Measurements from ENCODE around the gene ZNF500.
"Not testable (repeated sequence)": the region's sequence is repeated elsewhere in the genome, so short reads cannot be mapped to it uniquely, and the experiment has no call there.

The ZNF500 gene

GRCh38 chr16:4795828-4796572 lies 29.0 kb upstream of the ZNF500 start:
- no peak for DNase-seq

GRCh38 chr16:4795181-4795827 lies 28.3 kb upstream of the ZNF500 start, which contains the start of gene SMIM22:
SMIM22 (plus strand) TSS chr16:4795369; CDS start chr16:4795735, 366 bp downstream.
- DNase-seq: peak; percentile 55

DNA sequence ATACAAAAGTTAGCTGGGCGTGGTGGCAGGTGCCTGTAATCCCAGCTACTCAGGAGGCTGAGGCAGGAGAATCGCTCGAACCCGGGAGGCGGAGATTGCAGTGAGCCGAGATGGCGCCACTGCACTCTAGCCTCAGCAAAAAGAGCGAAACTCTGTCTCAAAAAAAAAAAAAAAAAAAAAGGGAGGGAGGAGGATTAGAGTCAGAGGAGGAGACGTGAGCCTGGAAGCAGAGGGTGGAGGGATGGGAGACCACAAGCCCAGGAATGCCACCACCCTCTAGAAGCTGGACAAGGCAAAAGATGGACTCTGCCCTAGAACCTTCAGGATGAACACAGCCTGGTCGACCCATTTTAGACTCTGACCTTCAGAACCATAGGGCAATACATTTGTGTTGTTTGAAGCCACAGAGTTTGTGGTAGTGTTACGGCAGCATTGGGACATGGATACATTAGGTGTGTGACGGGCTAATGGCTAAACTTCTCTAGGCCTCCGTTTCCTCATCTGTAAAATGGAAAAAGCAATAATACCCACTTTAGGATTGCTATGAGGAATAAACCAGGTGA lies 26.1 kb upstream of the ZNF500 start:
- no peak for DNase-seq

DNA sequence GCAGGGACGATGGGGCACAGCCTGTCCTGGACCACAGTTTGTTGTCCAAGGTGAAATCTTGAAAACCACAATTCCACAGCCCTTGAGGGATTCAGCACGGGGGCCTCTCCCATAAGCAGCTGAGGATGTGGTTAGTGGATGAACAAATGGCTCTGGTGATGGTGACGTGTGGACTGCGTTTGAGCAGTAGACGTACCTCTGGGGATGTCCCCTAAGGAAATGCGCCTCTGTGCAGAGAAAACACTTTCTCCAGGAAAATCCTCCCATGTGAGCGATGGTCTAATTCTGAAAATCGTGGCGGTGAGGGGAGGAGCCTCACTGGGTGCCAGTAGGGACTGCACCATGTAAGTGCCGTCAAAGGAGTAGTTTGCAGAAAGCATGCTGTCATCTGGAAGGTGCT lies 23.9 kb upstream of the ZNF500 start:
- DNase-seq: no peak

- no peak for DNase-seq
These were observed 23.3 kb upstream of the ZNF500 start for GRCh38 chr16:4790261-4790660.

- no peak for DNase-seq
These were observed 21.9 kb upstream of the ZNF500 start for GRCh38 chr16:4788910-4789309.

DNA sequence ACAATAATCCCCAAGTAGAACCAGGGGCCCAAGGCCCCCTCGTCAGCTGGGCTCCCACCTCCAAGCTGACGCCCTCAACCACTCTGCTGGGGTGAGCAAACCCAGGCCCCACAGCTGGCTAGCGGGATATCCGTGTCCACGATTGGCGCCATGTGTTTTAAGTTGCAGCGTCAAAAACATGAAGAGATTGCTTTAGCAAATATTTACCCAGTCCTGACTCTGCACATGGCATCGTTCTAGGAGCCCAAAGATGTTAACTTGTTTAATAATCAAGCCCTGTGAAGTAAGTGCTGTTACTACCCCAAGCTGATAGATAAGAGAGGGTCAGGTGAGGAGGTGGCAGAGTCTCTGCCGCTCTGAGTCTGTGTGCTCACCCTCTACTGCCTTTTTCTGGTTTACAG lies 21.5 kb upstream of the ZNF500 start:
- DNase-seq: no peak

DNA sequence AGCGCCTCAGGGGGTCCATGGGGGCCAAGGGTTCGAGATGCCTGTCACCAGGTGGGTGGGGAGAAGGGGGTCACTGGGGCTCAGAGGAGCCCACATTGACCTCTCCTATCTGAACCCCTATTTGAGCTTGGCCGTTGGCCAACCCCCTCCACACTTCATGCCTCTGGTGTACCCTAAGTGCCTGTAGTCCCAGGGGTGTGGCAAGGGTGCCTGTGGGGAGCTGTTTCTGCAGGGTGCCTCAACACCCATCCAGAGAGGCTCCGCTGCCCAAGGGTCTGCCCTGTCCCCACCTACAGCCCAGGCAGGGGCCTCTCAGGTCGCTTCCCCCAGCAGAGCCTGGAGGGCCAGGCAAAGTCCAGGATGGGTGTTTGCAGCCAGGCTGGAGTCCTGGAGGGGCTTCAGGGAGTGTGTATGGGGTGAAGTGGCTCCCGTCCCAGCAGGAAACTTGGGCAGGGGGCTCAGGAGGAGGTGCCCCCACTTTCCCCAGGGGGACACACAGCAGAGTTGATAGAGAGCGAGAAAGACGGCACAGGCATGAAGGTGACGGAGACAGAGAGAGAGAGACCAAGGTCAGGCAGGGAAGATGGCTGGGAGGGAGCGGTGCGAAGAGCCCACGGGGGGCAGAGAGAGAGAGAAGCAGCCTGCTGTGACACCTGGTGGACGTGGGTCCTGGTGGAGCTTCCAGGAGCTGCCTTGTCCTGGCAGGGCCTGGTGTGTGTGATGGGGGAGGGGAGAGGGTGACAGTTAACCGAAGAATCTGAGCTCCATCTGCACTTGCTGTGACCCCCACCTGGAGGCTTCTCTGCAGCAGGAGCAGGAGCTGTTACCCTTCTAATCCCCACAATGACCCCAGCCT lies 20.9 kb upstream of the ZNF500 start, which contains the start of gene SEPTIN12:
Gene SEPTIN12 (minus strand): TSS at position 719 of the 856 bp plus-strand sequence. CDS start 700 bp downstream, at position 19.
- DNase-seq: no peak

GRCh38 chr16:4787068-4787467 lies 20.1 kb upstream of the ZNF500 start:
- DNase-seq: no peak

GRCh38 chr16:4785758-4786433 lies 18.9 kb upstream of the ZNF500 start:
- DNase-seq: no peak

GRCh38 chr16:4784444-4784987 lies 17.6 kb upstream of the ZNF500 start:
- DNase-seq: not testable (repeated sequence)

GRCh38 chr16:4783951-4784336 lies 17.0 kb upstream of the ZNF500 start:
- DNase-seq: no peak

DNA sequence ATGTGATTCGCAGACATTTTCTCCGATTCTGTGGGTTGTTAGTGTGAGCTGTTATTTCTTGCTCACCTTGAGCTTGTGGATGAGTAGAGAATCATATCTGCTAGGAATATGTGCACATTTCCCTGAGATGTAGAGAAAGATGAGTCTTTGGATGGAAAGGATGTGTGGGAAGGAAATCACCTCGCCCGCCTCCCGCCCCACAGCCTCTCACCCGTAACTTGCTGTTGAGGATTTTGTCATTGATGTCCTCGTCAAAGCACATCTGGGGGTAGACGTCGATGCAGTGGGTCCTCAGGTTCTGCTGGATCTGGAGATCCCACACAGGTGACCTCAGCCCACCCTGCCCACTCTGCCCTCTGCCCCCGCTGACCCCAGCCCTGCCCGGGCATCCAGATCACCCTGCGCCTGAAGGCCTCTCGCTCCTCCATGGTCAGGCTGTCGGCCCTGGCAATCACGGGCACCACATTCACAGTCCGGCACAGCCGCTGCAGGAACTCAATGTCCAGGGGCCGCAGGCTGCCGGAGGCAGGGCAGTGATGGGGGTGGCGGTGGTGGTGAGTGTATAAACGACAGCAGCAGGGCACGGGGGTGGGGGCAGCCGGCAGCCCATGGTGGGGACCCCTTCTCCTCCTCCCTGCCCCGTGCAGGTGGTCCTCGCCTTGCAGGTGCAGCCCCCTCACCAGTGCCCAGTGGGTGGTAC lies 16.4 kb upstream of the ZNF500 start:
- no peak for DNase-seq

DNA sequence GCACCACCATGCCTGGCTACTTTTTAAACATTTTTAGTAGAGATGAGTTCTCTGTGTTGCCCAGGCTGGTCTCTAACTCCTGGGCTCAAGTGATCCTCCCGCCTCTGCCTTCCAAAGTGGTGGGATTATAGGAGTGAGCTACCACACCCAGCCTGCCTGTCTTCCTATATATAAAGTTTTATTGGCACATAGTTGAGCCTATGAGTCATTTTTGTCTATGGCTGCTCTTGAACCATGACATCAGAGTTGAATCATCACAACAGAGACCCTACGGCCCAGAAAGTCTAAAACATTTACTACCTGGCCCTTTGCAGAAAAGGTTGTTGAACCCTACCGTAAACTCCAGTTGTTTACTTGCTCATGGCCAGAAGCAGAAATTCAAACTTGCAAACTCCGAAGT lies 13.3 kb upstream of the ZNF500 start:
- no peak for DNase-seq

DNA sequence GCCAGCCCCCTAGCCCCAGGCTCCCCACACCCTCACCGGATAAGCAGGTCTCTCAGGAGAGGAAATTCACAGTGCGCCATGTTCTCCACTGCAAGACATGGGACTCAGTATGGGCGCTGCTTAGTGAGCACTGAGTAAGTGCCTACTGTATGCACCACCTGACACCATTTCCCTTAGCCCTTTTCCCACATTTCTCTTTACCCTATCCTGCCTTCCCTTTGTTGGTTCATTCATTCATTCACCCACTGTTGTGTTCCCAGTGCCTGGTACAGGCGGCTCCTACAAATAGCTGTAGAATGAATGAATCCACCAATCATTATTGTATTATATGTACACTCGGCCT lies 11.1 kb upstream of the ZNF500 start:
- no peak for DNase-seq

DNA sequence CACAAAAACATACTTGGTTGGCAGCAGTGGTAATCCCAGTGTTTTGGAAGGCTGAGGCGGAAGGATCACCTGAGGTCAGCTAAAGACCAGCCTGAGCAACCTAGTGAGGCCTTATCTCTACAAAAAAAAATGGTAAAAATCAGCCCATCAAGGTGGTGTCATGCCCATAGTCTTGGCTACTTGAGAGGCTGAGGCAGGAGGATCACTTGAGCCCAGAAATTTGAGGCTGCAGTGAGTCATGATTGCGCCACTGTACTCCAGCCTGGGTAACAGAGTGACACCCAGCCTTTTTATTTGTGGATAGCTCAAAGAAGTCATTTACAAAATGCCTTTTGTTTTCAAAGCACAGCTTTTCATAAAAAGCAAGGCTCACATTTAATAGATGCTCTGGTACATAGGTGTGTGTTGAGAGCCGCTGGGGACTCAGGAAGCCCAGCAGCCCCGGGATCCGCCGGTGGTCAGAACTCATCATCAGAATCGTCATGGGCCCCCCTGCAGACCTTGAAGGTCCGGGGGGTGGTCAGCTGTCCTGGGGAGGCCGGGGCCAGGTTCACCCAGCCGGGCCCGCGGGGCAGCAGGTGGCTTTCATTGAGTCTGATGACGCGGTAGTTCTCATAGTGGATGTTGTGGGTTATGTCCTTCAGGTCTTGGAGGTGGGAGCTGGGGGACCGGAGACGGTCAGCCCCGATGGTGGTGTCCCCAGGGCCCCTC lies 10.5 kb upstream of the ZNF500 start:
- DNase-seq: no peak

GRCh38 chr16:4776141-4776705 lies 9.3 kb upstream of the ZNF500 start:
- no peak for DNase-seq

DNA sequence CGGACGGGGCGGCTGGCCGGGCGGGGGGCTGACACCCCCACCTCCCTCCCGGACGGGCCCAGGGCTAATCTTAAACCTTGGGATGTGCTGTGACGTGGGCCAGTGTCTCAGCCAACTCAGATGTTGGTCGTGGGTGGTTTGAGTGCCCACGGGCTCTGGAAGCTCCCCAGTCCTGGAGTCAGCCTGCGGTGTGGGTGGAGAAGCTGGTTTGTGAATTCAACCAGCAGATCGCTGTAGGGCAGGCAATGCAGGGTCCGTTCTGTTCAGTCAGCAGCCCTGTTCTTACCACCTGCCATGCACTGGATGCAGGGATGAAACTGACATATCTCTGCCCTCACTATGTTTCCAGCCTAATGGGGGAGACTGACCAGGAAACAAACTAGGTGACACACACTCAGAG lies 8.0 kb upstream of the ZNF500 start:
- no peak for DNase-seq

- DNase-seq: no peak
These were observed 5.4 kb upstream of the ZNF500 start for GRCh38 chr16:4772351-4772750.

GRCh38 chr16:4771646-4772045 lies 4.7 kb upstream of the ZNF500 start:
- no peak for DNase-seq

DNA sequence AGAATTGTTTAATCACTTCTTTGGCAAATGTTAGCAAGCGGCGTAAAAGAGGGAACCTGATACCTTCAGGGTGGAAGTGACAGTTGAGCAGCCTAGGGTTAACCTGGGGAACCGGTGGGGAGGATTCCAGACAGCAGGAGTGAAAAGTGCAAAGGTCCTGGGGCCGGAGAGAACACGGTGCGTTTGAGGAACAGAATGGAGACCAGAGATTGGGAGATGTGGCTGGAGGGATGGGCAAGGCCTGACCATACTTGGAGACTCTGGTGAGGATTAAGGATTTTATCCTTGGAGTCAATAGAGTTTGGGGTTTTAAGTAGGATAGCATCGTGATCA lies 2.3 kb upstream of the ZNF500 start:
- no peak for DNase-seq

Data from NCI-H1105 (cell line).